ENCODE data around the gene STRIP2. TPM values are rescaled to one million over a fixed set of nuclear protein-coding genes. Genes with fewer than 3 reads are reported as not detected.

STRIP2 gene
- total RNA-seq, 1 experiment from 2014 or later = 6.5 TPM

DNA sequence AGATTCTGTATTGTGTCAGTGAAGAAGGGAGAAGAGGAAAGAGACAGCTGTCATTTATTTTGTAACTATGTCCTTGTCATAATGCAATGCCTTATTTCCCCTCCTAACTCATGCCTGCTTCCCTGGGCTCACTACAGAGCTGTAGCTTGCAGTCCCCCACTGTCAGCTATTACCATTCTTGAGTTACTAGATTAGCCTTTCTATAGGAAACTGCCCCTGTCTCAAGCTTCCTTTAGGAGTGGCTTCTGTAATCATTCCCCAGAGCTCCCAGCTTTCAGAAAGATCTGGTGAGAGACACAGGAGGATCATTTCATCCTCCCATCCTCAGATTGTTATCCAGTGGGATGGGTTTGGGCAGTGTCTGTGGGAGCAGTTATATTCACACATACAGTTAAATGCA lies 35.7 kb downstream of the STRIP2 start:
- DNase-seq (ENCODE audit: low spot score) = no peak
- H3K4me3 Mint-ChIP-seq = no peak overlapping the region
- ChIA-PET CTCF (interaction anchor here (0.6 to 6.3 kb wide), 10 partner anchors 36 to 306 kb away, joined by 3 to 59 read pairs (median 7); partner anchors contain the start of gene STRIP2), POLR2A (no interaction called here)
- ATAC-seq = peak; percentile 95
- peaks cover 3% of the 10 kb centered on the region for H3K36me3 Mint-ChIP-seq
- no peaks in the 10 kb centered on the region for H3K27me3 Mint-ChIP-seq (ENCODE audit: low read depth)
- H3K27ac Mint-ChIP-seq = no peak overlapping the region
- H3K4me1 Mint-ChIP-seq = peaks cover 21% of the 10 kb centered on the region
- peaks cover 2% of the 10 kb centered on the region for H3K9me3 Mint-ChIP-seq
- TF ChIP-seq, protein P1, sequence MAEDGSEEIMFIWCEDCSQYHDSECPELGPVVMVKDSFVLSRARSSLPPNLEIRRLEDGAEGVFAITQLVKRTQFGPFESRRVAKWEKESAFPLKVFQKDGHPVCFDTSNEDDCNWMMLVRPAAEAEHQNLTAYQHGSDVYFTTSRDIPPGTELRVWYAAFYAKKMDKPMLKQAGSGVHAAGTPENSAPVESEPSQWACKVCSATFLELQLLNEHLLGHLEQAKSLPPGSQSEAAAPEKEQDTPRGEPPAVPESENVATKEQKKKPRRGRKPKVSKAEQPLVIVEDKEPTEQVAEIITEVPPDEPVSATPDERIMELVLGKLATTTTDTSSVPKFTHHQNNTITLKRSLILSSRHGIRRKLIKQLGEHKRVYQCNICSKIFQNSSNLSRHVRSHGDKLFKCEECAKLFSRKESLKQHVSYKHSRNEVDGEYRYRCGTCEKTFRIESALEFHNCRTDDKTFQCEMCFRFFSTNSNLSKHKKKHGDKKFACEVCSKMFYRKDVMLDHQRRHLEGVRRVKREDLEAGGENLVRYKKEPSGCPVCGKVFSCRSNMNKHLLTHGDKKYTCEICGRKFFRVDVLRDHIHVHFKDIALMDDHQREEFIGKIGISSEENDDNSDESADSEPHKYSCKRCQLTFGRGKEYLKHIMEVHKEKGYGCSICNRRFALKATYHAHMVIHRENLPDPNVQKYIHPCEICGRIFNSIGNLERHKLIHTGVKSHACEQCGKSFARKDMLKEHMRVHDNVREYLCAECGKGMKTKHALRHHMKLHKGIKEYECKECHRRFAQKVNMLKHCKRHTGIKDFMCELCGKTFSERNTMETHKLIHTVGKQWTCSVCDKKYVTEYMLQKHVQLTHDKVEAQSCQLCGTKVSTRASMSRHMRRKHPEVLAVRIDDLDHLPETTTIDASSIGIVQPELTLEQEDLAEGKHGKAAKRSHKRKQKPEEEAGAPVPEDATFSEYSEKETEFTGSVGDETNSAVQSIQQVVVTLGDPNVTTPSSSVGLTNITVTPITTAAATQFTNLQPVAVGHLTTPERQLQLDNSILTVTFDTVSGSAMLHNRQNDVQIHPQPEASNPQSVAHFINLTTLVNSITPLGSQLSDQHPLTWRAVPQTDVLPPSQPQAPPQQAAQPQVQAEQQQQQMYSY (CRISPR knock-in tag; IDR thresholded peaks at IDR 0.05) = no peak
- TF ChIP-seq, protein P2, sequence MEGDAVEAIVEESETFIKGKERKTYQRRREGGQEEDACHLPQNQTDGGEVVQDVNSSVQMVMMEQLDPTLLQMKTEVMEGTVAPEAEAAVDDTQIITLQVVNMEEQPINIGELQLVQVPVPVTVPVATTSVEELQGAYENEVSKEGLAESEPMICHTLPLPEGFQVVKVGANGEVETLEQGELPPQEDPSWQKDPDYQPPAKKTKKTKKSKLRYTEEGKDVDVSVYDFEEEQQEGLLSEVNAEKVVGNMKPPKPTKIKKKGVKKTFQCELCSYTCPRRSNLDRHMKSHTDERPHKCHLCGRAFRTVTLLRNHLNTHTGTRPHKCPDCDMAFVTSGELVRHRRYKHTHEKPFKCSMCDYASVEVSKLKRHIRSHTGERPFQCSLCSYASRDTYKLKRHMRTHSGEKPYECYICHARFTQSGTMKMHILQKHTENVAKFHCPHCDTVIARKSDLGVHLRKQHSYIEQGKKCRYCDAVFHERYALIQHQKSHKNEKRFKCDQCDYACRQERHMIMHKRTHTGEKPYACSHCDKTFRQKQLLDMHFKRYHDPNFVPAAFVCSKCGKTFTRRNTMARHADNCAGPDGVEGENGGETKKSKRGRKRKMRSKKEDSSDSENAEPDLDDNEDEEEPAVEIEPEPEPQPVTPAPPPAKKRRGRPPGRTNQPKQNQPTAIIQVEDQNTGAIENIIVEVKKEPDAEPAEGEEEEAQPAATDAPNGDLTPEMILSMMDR (IDR thresholded peaks at IDR 0.05) = no peak
- TF ChIP-seq, protein P3, sequence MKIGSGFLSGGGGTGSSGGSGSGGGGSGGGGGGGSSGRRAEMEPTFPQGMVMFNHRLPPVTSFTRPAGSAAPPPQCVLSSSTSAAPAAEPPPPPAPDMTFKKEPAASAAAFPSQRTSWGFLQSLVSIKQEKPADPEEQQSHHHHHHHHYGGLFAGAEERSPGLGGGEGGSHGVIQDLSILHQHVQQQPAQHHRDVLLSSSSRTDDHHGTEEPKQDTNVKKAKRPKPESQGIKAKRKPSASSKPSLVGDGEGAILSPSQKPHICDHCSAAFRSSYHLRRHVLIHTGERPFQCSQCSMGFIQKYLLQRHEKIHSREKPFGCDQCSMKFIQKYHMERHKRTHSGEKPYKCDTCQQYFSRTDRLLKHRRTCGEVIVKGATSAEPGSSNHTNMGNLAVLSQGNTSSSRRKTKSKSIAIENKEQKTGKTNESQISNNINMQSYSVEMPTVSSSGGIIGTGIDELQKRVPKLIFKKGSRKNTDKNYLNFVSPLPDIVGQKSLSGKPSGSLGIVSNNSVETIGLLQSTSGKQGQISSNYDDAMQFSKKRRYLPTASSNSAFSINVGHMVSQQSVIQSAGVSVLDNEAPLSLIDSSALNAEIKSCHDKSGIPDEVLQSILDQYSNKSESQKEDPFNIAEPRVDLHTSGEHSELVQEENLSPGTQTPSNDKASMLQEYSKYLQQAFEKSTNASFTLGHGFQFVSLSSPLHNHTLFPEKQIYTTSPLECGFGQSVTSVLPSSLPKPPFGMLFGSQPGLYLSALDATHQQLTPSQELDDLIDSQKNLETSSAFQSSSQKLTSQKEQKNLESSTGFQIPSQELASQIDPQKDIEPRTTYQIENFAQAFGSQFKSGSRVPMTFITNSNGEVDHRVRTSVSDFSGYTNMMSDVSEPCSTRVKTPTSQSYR (CRISPR knock-in tag; IDR thresholded peaks at IDR 0.05) = no peak
- TF ChIP-seq, protein P4, sequence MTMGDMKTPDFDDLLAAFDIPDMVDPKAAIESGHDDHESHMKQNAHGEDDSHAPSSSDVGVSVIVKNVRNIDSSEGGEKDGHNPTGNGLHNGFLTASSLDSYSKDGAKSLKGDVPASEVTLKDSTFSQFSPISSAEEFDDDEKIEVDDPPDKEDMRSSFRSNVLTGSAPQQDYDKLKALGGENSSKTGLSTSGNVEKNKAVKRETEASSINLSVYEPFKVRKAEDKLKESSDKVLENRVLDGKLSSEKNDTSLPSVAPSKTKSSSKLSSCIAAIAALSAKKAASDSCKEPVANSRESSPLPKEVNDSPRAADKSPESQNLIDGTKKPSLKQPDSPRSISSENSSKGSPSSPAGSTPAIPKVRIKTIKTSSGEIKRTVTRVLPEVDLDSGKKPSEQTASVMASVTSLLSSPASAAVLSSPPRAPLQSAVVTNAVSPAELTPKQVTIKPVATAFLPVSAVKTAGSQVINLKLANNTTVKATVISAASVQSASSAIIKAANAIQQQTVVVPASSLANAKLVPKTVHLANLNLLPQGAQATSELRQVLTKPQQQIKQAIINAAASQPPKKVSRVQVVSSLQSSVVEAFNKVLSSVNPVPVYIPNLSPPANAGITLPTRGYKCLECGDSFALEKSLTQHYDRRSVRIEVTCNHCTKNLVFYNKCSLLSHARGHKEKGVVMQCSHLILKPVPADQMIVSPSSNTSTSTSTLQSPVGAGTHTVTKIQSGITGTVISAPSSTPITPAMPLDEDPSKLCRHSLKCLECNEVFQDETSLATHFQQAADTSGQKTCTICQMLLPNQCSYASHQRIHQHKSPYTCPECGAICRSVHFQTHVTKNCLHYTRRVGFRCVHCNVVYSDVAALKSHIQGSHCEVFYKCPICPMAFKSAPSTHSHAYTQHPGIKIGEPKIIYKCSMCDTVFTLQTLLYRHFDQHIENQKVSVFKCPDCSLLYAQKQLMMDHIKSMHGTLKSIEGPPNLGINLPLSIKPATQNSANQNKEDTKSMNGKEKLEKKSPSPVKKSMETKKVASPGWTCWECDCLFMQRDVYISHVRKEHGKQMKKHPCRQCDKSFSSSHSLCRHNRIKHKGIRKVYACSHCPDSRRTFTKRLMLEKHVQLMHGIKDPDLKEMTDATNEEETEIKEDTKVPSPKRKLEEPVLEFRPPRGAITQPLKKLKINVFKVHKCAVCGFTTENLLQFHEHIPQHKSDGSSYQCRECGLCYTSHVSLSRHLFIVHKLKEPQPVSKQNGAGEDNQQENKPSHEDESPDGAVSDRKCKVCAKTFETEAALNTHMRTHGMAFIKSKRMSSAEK (CRISPR knock-in tag; IDR thresholded peaks at IDR 0.05; ENCODE audit: borderline replicate concordance) = no peak
- no peak for TF ChIP-seq TEAD4 (CRISPR knock-in tag; IDR thresholded peaks at IDR 0.05)
- TF ChIP-seq, protein P5, sequence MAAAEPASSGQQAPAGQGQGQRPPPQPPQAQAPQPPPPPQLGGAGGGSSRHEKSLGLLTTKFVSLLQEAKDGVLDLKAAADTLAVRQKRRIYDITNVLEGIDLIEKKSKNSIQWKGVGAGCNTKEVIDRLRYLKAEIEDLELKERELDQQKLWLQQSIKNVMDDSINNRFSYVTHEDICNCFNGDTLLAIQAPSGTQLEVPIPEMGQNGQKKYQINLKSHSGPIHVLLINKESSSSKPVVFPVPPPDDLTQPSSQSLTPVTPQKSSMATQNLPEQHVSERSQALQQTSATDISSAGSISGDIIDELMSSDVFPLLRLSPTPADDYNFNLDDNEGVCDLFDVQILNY (CRISPR knock-in tag; IDR thresholded peaks at IDR 0.05) = no peak
- no peak for TF ChIP-seq ZNF263 (CRISPR knock-in tag; IDR thresholded peaks at IDR 0.05; ENCODE audit: low read depth)
- no peak for TF ChIP-seq ZBTB21 (CRISPR knock-in tag; IDR thresholded peaks at IDR 0.05; ENCODE audit: borderline replicate concordance)
- TF ChIP-seq, protein P6, sequence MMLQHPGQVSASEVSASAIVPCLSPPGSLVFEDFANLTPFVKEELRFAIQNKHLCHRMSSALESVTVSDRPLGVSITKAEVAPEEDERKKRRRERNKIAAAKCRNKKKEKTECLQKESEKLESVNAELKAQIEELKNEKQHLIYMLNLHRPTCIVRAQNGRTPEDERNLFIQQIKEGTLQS (CRISPR knock-in tag; conservative IDR thresholded peaks at IDR 0.05) = no peak
- TF ChIP-seq NR2C2 (CRISPR knock-in tag; IDR thresholded peaks at IDR 0.05) = no peak
- no peak for TF ChIP-seq NR1H2 (CRISPR knock-in tag; IDR thresholded peaks at IDR 0.05)
- TF ChIP-seq, protein P7, sequence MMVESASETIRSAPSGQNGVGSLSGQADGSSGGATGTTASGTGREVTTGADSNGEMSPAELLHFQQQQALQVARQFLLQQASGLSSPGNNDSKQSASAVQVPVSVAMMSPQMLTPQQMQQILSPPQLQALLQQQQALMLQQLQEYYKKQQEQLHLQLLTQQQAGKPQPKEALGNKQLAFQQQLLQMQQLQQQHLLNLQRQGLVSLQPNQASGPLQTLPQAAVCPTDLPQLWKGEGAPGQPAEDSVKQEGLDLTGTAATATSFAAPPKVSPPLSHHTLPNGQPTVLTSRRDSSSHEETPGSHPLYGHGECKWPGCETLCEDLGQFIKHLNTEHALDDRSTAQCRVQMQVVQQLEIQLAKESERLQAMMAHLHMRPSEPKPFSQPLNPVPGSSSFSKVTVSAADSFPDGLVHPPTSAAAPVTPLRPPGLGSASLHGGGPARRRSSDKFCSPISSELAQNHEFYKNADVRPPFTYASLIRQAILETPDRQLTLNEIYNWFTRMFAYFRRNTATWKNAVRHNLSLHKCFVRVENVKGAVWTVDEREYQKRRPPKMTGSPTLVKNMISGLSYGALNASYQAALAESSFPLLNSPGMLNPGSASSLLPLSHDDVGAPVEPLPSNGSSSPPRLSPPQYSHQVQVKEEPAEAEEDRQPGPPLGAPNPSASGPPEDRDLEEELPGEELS (CRISPR knock-in tag; IDR thresholded peaks at IDR 0.05) = no peak
- no peak for TF ChIP-seq ATF1 (CRISPR knock-in tag; IDR thresholded peaks at IDR 0.05)

Measured in WTC11 (cell line).